HepG2 (cell line): Measurements from ENCODE around the gene MTHFD1L. TPM values are rescaled to one million over a fixed set of nuclear protein-coding genes. Genes with fewer than 3 reads are reported as not detected.
A peak's percentile ranks its signal among the peaks of the same experiment; 100 is the strongest.

Experiments
- CEBPB ChIP-seq: IDR thresholded peaks from 2 replicates; pipeline ENCODE4 v1.6.1; 2011; ENCODE audit warnings: low read depth, low read length, improper control_type of control experiment, borderline replicate concordance
- FOXK2 ChIP-seq: fragments of 450-650 bp; IDR thresholded peaks from 2 replicates; pipeline ENCODE4 v1.6.1; 2016
- HCFC1 ChIP-seq: fragments of 150-350 bp; IDR thresholded peaks from 2 replicates; pipeline ENCODE4 v1.6.1; 2014; ENCODE audit warnings: low read depth, low read length
- KLF9 ChIP-seq: IDR thresholded peaks from 2 replicates; pipeline ENCODE4 v1.6.1; 2016; ENCODE audit warnings: low read depth
- NAIF1 ChIP-seq: sonication (generic); formaldehyde crosslinking; IDR thresholded peaks from 2 replicates; pipeline ENCODE4 v1.5.0; 2020; ENCODE audit warnings: mild to moderate bottlenecking, missing genetic modification reagents, borderline replicate concordance
- RFX1 ChIP-seq: fragments of 450-650 bp; IDR thresholded peaks from 2 replicates; pipeline ENCODE4 v1.6.1; 2017
- SMAD9 ChIP-seq: sonication (generic); formaldehyde crosslinking; IDR thresholded peaks from 2 replicates; pipeline ENCODE4 v1.5.1; 2020; ENCODE audit warnings: mild to moderate bottlenecking, missing genetic modification reagents
- SRSF4 ChIP-seq: fragments of 200-400 bp; formaldehyde crosslinking; IDR thresholded peaks from one replicate; pipeline ENCODE4 v1.6.1; 2018; ENCODE audit warnings: mild to moderate bottlenecking, low read depth, low read length, moderate library complexity; ENCODE audit not compliant: poor library complexity, severe bottlenecking
- ZFAT ChIP-seq: sonication (generic); formaldehyde crosslinking; conservative IDR thresholded peaks from 2 replicates; pipeline ENCODE4 v1.8.1; 2023; ENCODE audit warnings: missing genetic modification reagents, inconsistent platforms
- ZNF121 ChIP-seq: sonication (generic); formaldehyde crosslinking; IDR thresholded peaks from 2 replicates; pipeline ENCODE4 v1.5.0; 2020; ENCODE audit warnings: mild to moderate bottlenecking, missing genetic modification reagents
- ZNF552 ChIP-seq: sonication (generic); formaldehyde crosslinking; IDR thresholded peaks from 2 replicates; pipeline ENCODE4 v1.9.0; 2022; ENCODE audit warnings: missing genetic modification reagents, mild to moderate bottlenecking, borderline replicate concordance
- ZNF589 ChIP-seq: sonication (generic); formaldehyde crosslinking; conservative IDR thresholded peaks from 2 replicates; pipeline ENCODE4 v1.8.0; 2022; ENCODE audit warnings: mild to moderate bottlenecking, moderate library complexity, missing genetic modification reagents
- ZNF781 ChIP-seq: sonication (generic); formaldehyde crosslinking; IDR thresholded peaks from 2 replicates; pipeline ENCODE4 v1.5.1; 2020; ENCODE audit warnings: borderline replicate concordance, mild to moderate bottlenecking, missing genetic modification reagents; ENCODE audit errors: not compliant biosample characterization
- polyA plus RNA-seq, 8 experiments: library from polyadenylated mRNA; depleted of rRNA in 3 of 8; stranded (reverse) in 7 of 8; unstranded in 1 of 8; fragments of >200 nt; fragmentation: Illumina TruSeq in 4 of 8; extraction: Trizol in 4 of 8; gene quantifications; 2 replicates each; pipeline versions ENCODE4 v1.2.1 to v1.2.3, GENCODE V29; 2011 to 2016; ENCODE audit warnings: low read depth in 4 of 8, missing spikeins in 1 of 8, mixed read lengths in 1 of 8; ENCODE audit not compliant: insufficient read depth in 1 of 8
- total RNA-seq, 5 experiments: library from RNA; depleted of rRNA; stranded (reverse); fragments of >200 nt; fragmentation: Illumina TruSeq; extraction: Trizol; gene quantifications; 2 replicates each; pipeline ENCODE4 v1.2.3, GENCODE V29; 2016; ENCODE audit warnings: low read depth in 1 of 5
- TF ChIP-seq, protein P1 (sequence below): sonication (generic); formaldehyde crosslinking; IDR thresholded peaks from 2 replicates; pipeline ENCODE4 v1.5.1; 2020; ENCODE audit warnings: mild to moderate bottlenecking, missing genetic modification reagents, moderate library complexity
- TF ChIP-seq, protein P2 (sequence below): sonication (generic); formaldehyde crosslinking; IDR thresholded peaks from 2 replicates; pipeline ENCODE4 v1.5.0; 2020; ENCODE audit warnings: missing genetic modification reagents
- TF ChIP-seq, protein P3 (sequence below): sonication (generic); formaldehyde crosslinking; IDR thresholded peaks from 2 replicates; pipeline ENCODE4 v1.4.0; 2020; ENCODE audit warnings: missing genetic modification reagents
- TF ChIP-seq, protein P4 (sequence below): sonication (generic); formaldehyde crosslinking; IDR thresholded peaks from 2 replicates; pipeline ENCODE4 v1.5.1; 2020; ENCODE audit warnings: missing genetic modification reagents, mild to moderate bottlenecking, borderline replicate concordance
- TF ChIP-seq, protein P5 (sequence below): sonication (generic); formaldehyde crosslinking; IDR thresholded peaks from 2 replicates; pipeline ENCODE4 v1.4.0; 2020; ENCODE audit warnings: missing genetic modification reagents
- TF ChIP-seq, protein P6 (sequence below): sonication (generic); formaldehyde crosslinking; IDR thresholded peaks from 2 replicates; pipeline ENCODE4 v1.4.0; 2020; ENCODE audit warnings: mild to moderate bottlenecking, low read depth, missing genetic modification reagents

The MTHFD1L gene
- total and polyA plus RNA-seq, 2 of the 13 experiments (the other 11 are each of a cell fraction or from before 2014, with no cell fraction given): 24.0 to 39.6 TPM

DNA sequence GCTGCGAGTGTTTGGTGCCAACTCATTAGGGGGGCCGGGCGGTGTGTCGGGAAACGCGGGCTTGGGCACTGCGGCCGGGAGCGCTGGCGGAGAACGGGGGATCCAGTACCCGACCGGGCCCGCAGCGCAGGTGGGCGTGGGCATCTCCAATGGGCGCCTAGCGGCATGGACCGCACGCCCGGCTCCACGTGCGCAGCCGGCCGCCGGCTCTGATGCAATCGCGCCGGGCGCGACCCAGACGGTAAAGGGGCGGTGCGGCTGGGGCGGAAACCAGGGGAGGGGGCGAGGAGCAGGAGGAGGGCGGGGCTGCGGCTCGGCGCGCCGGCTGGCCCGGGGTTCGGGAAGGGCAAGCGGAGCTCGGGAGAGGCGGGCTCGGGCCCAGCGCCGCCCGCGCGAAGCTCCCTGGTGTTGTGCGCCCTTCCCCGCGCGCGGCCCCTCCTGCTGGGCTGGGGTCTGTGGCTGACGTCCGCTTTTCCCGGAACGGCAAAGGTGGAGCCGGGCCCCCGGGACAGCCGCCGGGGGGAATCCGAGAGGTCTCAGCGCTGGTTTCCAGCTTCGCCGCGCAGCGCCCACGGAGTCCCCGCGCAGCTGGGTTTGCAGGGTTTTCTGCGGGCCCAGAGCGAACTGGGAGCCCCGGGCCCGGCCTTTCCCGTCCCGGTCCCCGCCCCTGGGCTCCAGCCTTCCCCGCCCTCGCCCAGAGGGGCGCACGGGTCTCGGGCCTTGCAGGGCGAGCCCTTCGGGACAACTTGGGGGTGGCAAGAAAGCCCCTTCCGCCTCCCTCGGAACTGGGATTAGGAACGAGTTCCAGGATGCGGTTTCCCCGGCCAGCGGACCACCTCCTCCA is 867 bp downstream of the MTHFD1L start (continued):
- TF ChIP-seq, protein P1, sequence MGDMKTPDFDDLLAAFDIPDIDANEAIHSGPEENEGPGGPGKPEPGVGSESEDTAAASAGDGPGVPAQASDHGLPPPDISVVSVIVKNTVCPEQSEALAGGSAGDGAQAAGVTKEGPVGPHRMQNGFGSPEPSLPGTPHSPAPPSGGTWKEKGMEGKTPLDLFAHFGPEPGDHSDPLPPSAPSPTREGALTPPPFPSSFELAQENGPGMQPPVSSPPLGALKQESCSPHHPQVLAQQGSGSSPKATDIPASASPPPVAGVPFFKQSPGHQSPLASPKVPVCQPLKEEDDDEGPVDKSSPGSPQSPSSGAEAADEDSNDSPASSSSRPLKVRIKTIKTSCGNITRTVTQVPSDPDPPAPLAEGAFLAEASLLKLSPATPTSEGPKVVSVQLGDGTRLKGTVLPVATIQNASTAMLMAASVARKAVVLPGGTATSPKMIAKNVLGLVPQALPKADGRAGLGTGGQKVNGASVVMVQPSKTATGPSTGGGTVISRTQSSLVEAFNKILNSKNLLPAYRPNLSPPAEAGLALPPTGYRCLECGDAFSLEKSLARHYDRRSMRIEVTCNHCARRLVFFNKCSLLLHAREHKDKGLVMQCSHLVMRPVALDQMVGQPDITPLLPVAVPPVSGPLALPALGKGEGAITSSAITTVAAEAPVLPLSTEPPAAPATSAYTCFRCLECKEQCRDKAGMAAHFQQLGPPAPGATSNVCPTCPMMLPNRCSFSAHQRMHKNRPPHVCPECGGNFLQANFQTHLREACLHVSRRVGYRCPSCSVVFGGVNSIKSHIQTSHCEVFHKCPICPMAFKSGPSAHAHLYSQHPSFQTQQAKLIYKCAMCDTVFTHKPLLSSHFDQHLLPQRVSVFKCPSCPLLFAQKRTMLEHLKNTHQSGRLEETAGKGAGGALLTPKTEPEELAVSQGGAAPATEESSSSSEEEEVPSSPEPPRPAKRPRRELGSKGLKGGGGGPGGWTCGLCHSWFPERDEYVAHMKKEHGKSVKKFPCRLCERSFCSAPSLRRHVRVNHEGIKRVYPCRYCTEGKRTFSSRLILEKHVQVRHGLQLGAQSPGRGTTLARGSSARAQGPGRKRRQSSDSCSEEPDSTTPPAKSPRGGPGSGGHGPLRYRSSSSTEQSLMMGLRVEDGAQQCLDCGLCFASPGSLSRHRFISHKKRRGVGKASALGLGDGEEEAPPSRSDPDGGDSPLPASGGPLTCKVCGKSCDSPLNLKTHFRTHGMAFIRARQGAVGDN (CRISPR knock-in tag): peak; percentile 96
- TF ChIP-seq HCFC1 (no peak), ZNF121 (CRISPR knock-in tag) (no peak; the same call in 1 of the 2 replicates), NAIF1 (CRISPR knock-in tag) (no peak), ZFAT (no peak), CEBPB (peak; percentile 99), SMAD9 (CRISPR knock-in tag) (no peak), FOXK2 (no peak), ZNF552 (CRISPR knock-in tag) (peak; percentile 83; the same call in 1 of the 2 replicates), RFX1 (no peak), SRSF4 (no peak), ZNF589 (0 out of 2 replicates have a peak, but pooled peaks have one; percentile 88), KLF9 (CRISPR knock-in tag) (peak; percentile 98), ZNF781 (CRISPR knock-in tag) (peak; percentile 7)
- TF ChIP-seq, protein P2, sequence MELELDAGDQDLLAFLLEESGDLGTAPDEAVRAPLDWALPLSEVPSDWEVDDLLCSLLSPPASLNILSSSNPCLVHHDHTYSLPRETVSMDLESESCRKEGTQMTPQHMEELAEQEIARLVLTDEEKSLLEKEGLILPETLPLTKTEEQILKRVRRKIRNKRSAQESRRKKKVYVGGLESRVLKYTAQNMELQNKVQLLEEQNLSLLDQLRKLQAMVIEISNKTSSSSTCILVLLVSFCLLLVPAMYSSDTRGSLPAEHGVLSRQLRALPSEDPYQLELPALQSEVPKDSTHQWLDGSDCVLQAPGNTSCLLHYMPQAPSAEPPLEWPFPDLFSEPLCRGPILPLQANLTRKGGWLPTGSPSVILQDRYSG: no peak
- TF ChIP-seq, protein P3, sequence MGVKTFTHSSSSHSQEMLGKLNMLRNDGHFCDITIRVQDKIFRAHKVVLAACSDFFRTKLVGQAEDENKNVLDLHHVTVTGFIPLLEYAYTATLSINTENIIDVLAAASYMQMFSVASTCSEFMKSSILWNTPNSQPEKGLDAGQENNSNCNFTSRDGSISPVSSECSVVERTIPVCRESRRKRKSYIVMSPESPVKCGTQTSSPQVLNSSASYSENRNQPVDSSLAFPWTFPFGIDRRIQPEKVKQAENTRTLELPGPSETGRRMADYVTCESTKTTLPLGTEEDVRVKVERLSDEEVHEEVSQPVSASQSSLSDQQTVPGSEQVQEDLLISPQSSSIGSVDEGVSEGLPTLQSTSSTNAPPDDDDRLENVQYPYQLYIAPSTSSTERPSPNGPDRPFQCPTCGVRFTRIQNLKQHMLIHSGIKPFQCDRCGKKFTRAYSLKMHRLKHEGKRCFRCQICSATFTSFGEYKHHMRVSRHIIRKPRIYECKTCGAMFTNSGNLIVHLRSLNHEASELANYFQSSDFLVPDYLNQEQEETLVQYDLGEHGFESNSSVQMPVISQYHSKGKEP (CRISPR knock-in tag): peak; percentile 14; the same call in 1 of the 2 replicates
- TF ChIP-seq, protein P4, sequence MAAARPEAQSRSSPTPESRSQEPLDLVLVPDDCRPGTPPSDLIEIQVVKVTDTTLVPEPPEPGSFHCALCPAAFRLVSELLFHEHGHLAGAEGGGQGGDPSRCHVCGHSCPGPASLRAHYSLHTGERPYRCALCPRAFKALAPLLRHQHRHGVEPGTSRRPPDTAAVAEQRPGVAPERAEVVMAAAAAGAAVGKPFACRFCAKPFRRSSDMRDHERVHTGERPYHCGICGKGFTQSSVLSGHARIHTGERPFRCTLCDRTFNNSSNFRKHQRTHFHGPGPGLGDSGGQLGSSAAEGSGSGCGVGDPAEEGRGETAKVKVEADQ (CRISPR knock-in tag): peak; percentile 87; the same call in 1 of the 2 replicates
- TF ChIP-seq, protein P5, sequence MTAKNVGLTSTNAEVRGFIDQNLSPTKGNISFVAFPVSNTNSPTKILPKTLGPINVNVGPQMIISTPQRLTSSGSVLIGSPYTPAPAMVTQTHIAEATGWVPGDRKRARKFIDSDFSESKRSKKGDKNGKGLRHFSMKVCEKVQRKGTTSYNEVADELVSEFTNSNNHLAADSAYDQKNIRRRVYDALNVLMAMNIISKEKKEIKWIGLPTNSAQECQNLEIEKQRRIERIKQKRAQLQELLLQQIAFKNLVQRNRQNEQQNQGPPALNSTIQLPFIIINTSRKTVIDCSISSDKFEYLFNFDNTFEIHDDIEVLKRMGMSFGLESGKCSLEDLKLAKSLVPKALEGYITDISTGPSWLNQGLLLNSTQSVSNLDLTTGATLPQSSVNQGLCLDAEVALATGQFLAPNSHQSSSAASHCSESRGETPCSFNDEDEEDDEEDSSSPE (CRISPR knock-in tag): peak; percentile 80; the same call in 1 of the 2 replicates
- TF ChIP-seq, protein P6, sequence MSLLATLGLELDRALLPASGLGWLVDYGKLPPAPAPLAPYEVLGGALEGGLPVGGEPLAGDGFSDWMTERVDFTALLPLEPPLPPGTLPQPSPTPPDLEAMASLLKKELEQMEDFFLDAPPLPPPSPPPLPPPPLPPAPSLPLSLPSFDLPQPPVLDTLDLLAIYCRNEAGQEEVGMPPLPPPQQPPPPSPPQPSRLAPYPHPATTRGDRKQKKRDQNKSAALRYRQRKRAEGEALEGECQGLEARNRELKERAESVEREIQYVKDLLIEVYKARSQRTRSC (CRISPR knock-in tag): peak; percentile 85; the same call in 1 of the 2 replicates
